Suppressor macrophage treated with lipopolysaccharide for 4 hours (primary cell): ENCODE measurements around the gene ANKRD44.

ENCODE experiments used
- DNase-seq: peaks from one replicate; pipeline ENCODE4 v3.0.0-alpha.2; 2020

Gene ANKRD44

DNA sequence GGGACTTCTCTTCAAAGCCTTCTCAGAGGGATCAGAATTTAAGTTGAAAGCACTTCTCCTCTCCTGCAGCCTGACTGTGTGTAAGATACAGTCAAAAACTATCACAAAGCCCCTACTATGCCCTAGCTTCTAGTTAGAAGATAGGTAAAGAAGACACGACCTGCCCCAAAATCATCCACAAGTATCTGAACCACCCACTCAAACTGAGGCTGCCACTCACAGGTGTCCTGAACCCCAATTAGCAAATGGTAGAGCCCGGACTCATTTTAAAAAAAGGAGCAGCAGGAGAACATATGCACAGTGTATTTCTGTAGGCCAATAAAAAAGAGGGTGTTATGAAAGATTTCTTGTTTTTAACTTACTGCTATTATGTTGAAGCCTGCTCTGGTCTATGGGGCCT, 74.4 kb downstream of the ANKRD44 start:
- DNase-seq = no peak

DNA sequence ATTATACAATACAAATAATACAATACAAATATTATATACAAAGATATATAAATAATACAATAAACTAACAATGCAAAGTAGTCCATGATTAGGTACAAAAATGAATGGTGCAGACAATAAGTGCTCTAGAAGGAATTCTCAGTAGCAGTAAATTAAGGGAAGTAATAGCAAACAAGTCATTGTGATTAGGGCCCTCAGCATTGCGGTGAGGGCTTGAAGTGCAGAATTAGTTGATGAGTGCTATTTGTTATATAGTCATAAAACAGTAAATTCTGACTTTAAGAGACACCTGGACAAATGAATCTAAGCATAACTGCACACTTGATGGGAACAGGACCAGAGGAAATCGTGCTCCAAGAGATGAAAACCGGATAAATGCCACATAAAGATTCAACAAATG, 74.9 kb downstream of the ANKRD44 start:
- no peak for DNase-seq

- DNase-seq = no peak
These were observed 75.8 kb downstream of the ANKRD44 start for GRCh38 chr2:197234671-197235191.

GRCh38 chr2:197233473-197233872, 77.1 kb downstream of the ANKRD44 start:
- no peak for DNase-seq

DNA sequence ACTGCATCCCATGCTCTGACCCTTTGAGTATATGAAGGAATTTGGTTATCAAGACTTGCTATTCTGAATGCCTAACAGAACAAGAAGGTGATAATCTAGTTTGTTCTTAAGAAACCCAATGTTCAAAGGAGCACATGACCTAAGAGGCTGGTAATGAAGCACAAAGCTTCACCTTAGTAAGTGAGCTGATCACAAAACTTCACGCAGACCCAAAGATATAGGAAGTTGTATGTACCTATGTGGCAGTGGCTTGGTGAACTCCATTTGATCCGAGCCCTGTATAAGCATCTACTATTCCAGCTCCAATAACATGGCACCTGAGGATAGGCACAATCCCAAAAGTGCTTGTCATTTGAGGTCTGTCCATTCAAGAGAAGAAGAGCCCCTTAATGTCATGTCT, 78.6 kb downstream of the ANKRD44 start:
- no peak for DNase-seq

GRCh38 chr2:197229509-197230443, 80.8 kb downstream of the ANKRD44 start:
- DNase-seq = no peak

DNA sequence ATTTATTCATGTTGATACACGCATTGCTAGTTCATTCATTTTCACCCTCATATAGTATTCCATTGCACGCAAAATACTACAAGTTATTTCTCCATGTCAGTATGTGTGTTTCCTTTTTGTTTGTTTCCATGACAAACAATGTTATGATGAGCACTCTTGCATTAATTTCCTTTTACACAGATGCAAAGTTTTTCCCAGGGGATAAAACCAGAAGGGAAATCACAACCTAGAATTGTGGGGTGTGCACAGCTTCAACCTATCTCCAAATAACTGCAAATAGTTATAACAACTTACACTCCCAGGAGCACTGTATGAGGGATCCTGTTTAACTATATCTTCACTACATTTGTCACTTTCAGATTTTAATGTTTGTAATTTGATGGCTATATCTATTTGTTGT, 87.1 kb downstream of the ANKRD44 start:
- DNase-seq = no peak

GRCh38 chr2:197219636-197220035, 90.9 kb downstream of the ANKRD44 start:
- no peak for DNase-seq

DNA sequence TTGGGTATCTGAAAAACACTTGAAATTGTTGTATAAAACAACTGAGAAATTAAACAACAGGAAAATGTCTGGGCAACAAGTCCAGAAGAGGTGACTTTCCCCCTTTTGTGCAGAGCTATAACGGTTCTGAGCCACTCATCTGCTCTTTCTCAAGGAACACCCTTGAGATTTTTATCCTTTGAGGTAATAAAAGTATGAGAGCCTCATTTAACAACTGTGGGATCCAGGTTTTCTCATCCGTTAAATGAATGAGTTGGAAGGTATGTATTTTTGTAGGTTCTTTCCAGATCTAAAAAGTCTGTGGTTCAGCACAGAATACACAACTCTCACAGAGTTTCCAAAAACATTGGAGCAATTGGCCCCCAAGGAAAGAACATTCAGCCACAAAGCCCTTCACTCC, 93.0 kb downstream of the ANKRD44 start:
- DNase-seq = no peak

- peak; percentile 67 for DNase-seq
These were observed 94.1 kb downstream of the ANKRD44 start for GRCh38 chr2:197216361-197216979.

- peak; percentile 71 for DNase-seq
These were observed 94.7 kb downstream of the ANKRD44 start for GRCh38 chr2:197215748-197216360.

- no peak for DNase-seq
These were observed 98.0 kb downstream of the ANKRD44 start for GRCh38 chr2:197212344-197213262.

- DNase-seq = no peak
These were observed 98.7 kb downstream of the ANKRD44 start for GRCh38 chr2:197211881-197212342.

DNA sequence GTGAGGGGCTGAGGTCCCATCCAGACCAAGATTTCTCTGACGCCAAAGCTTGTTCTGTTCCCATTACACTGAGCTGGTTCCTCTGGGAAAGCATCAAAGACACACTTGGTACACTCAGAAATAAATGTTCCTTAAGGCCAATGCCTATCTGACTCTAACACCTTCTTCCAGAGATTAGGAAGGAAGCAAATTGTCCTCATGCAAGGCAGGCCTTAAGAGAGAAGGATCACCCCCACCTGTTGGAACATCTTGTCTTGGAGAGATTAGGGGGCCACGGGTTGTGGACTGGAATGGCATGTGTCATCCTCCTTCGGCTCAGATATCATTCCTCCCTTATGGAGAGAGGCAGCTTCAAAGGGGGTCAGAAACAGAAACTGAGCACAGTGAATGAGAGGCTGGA, 100.2 kb downstream of the ANKRD44 start:
- no peak for DNase-seq

GRCh38 chr2:197209742-197210408, 100.7 kb downstream of the ANKRD44 start:
- no peak for DNase-seq

GRCh38 chr2:197209246-197209645, 101.3 kb downstream of the ANKRD44 start:
- DNase-seq = no peak

DNA sequence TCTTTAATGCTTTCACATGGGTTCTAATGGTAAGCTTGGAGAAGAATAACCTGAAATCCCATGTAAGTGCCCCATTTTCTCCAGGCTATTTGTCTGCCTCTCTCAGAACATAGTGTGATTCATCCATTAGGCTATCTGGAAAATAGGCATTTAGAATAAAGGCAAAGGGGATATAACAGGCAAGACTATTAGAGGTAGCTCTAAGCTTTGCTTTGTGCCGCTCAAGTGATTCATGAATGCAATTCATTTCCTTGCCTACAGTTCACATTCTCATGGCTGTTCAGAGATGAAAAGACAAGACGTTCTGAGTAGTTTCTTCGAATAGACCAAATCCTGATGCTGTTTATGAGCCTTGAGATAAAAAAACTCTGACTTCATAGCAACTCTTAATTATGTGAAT, 101.7 kb downstream of the ANKRD44 start:
- DNase-seq = no peak

DNA sequence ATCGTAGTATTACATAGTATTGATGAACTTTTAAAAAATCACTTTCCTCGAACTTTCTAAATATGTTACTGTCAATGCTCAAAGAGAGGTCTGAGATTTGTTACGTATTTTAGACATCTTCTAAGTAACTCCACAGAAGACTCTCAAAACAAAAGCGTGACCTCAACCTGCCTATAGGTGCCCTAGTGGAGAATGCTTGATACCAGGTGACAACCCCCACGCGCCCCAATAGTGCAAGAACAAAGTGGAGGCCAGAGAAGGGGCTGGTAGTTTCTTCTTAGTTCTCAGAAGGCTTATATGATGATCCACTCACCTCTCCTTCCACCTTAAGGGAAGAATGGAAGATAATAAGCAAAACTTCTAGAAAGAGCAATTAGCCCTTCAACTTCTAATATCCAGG, 102.6 kb downstream of the ANKRD44 start:
- no peak for DNase-seq

DNA sequence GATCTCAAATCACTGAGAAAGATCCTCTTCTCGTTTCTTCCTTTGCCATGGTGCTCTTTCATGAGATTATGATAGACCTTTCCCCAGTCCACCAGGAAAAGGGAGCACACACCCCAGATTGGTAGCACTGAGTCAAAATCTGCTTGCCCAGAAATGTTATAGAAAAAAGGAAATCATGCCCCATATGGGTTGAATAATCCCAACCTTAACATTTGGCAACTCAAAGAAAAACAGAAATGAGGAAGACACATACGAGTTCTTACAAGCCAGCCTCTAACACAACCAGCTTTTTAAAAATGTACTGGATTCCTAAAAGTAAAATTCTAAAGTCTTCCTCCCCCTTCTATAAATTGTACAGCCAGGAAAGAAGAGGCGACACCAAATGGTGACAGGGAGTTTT, 103.0 kb downstream of the ANKRD44 start:
- peak; percentile 51 for DNase-seq

- DNase-seq = no peak
These were observed 103.5 kb downstream of the ANKRD44 start for GRCh38 chr2:197207106-197207505.

GRCh38 chr2:197205585-197206215, 104.9 kb downstream of the ANKRD44 start:
- peak; percentile 52 for DNase-seq
